ENCODE results near the gene MAN2A1. TPM values are rescaled to one million over a fixed set of nuclear protein-coding genes. Genes with fewer than 3 reads are reported as not detected.

Gene MAN2A1
- total RNA-seq, 2 donors from 2014 or later, result 60.7 to 62.1 TPM

DNA sequence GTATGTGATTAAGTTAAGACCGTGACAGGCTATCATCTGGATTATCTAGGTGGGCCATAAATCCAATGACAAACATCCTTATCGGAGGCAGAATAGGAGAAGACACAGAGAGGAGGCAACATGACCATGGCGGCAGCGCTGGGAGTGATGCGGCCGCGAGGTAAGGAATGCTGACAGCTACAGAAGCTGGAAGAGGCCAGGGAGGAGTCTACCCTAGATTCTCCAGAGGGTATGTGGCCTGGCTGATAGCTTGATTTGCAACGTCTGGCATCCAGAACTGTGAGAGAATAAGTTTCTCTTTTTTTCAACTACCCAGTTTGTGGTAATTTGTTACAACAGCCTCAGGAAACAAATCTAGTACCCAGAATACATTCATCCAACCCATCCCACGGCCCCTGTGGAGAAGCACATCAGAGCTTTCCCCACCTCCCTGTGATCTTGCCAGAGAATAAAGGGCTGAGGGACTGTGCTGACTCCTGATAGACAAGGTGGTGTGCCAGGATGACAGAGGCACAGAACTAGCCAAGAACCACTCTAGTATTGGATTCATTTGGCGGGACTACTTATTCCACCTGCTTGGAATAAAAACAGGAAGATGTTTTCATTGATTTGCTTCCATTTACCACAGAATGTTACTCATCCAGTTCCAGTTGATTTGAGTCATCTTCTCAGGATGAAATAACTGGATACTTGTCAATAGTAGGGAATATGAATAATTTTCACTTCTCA lies 187.4 kb downstream of the MAN2A1 start:
- no peak overlapping the region for H3K27ac Mint-ChIP-seq
- TF ChIP-seq, protein P1, sequence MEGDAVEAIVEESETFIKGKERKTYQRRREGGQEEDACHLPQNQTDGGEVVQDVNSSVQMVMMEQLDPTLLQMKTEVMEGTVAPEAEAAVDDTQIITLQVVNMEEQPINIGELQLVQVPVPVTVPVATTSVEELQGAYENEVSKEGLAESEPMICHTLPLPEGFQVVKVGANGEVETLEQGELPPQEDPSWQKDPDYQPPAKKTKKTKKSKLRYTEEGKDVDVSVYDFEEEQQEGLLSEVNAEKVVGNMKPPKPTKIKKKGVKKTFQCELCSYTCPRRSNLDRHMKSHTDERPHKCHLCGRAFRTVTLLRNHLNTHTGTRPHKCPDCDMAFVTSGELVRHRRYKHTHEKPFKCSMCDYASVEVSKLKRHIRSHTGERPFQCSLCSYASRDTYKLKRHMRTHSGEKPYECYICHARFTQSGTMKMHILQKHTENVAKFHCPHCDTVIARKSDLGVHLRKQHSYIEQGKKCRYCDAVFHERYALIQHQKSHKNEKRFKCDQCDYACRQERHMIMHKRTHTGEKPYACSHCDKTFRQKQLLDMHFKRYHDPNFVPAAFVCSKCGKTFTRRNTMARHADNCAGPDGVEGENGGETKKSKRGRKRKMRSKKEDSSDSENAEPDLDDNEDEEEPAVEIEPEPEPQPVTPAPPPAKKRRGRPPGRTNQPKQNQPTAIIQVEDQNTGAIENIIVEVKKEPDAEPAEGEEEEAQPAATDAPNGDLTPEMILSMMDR (conservative IDR thresholded peaks at IDR 0.05), result no peak
- no peaks in the 10 kb centered on the region for H3K4me1 Mint-ChIP-seq
- H3K27me3 Mint-ChIP-seq (ENCODE audit: insufficient read depth), result peaks cover 15% of the 10 kb centered on the region
- Histone ChIP-seq H3K27me3 (ENCODE audit: control insufficient read depth, insufficient read depth, low read length, poor library complexity, severe bottlenecking) (peaks cover 15% of the 10 kb centered on the region), H3K9me3 (ENCODE audit: control insufficient read depth, low read length) (no peaks in the 10 kb centered on the region), H3K9ac (ENCODE audit: extremely low read depth, low read length, poor library complexity, severe bottlenecking) (no peak overlapping the region), H3K36me3 (ENCODE audit: control insufficient read depth, insufficient read depth, low read length) (no peaks in the 10 kb centered on the region), H3K4me3 (ENCODE audit: low read length) (no peak overlapping the region), H3K4me1 (ENCODE audit: control insufficient read depth, insufficient read depth, low read length) (no peaks in the 10 kb centered on the region), H3K27ac (ENCODE audit: low read depth, low read length) (no peak overlapping the region)
- H3K9me3 Mint-ChIP-seq, result peaks cover 2% of the 10 kb centered on the region
- 91 to 96% methylated on average over 8 to 10 of the region's 10 CpGs for WGBS, 2 experiments (ENCODE audit: insufficient coverage in 1 of 2, insufficient read length in 1 of 2)
- DNase-seq, result peak; percentile 55
- no peak overlapping the region for H3K4me3 Mint-ChIP-seq
- H3K36me3 Mint-ChIP-seq (ENCODE audit: low read depth), result no peaks in the 10 kb centered on the region

DNA sequence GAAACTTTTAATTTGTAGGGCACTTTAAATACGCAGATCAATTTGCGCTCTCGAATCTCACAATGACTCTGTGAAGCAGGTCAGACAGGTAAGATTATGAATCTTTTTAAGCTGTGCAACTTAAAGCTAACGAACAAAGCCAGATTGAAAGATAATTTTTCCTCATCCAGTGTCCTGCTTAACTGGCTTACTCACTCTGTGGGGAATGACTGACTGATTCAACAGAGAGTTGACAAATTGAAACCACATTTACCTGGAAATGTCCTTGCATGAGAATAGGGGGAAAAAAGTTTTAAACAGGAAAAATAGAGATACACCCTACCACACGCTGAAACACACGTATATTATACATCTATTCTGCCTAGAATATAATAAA lies 187.9 kb downstream of the MAN2A1 start:
- Histone ChIP-seq H3K4me3 (ENCODE audit: low read length) (no peak overlapping the region), H3K9me3 (ENCODE audit: control insufficient read depth, low read length) (no peaks in the 10 kb centered on the region), H3K27ac (ENCODE audit: low read depth, low read length) (no peak overlapping the region), H3K4me1 (ENCODE audit: control insufficient read depth, insufficient read depth, low read length) (no peaks in the 10 kb centered on the region), H3K36me3 (ENCODE audit: control insufficient read depth, insufficient read depth, low read length) (no peaks in the 10 kb centered on the region), H3K9ac (ENCODE audit: extremely low read depth, low read length, poor library complexity, severe bottlenecking) (no peak overlapping the region), H3K27me3 (ENCODE audit: control insufficient read depth, insufficient read depth, low read length, poor library complexity, severe bottlenecking) (peaks cover 15% of the 10 kb centered on the region)
- H3K4me3 Mint-ChIP-seq, result no peak overlapping the region
- 97 to 100% methylated on average over 4 of the region's 6 CpGs for WGBS, 2 experiments (ENCODE audit: insufficient coverage in 1 of 2, insufficient read length in 1 of 2)
- no peak overlapping the region for H3K27ac Mint-ChIP-seq
- H3K4me1 Mint-ChIP-seq, result no peaks in the 10 kb centered on the region
- peaks cover 2% of the 10 kb centered on the region for H3K9me3 Mint-ChIP-seq
- no peak for DNase-seq
- H3K27me3 Mint-ChIP-seq (ENCODE audit: insufficient read depth), result peaks cover 15% of the 10 kb centered on the region
- TF ChIP-seq, protein P1 (conservative IDR thresholded peaks at IDR 0.05), result no peak
- H3K36me3 Mint-ChIP-seq (ENCODE audit: low read depth), result no peaks in the 10 kb centered on the region

DNA sequence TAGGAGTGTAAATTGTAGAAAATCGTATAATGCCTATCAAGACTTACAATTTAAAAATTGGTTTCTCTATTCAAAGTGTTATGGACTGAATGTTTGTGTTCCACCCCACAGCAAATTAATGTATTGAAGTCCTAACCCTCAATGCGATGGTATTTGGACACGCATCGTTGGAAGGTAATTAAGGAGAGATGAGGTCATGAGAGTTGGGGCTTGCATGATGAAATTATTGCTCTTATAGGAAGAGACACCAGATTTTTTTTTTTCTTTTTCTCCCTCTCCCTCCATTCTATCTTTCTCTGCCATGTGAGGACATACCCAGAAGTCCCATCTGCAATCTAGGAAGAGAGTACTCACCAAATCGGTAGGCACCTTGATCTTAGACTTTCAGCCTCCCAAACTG lies 189.2 kb downstream of the MAN2A1 start:
- no peak for DNase-seq
- TF ChIP-seq, protein P1 (conservative IDR thresholded peaks at IDR 0.05), result no peak
- no peak overlapping the region for H3K4me3 Mint-ChIP-seq
- Histone ChIP-seq H3K4me1 (ENCODE audit: control insufficient read depth, insufficient read depth, low read length) (no peaks in the 10 kb centered on the region), H3K36me3 (ENCODE audit: control insufficient read depth, insufficient read depth, low read length) (no peaks in the 10 kb centered on the region), H3K27ac (ENCODE audit: low read depth, low read length) (no peak overlapping the region), H3K9ac (ENCODE audit: extremely low read depth, low read length, poor library complexity, severe bottlenecking) (no peak overlapping the region), H3K27me3 (ENCODE audit: control insufficient read depth, insufficient read depth, low read length, poor library complexity, severe bottlenecking) (peaks cover 15% of the 10 kb centered on the region), H3K4me3 (ENCODE audit: low read length) (no peak overlapping the region), H3K9me3 (ENCODE audit: control insufficient read depth, low read length) (no peaks in the 10 kb centered on the region)
- H3K9me3 Mint-ChIP-seq, result peaks cover 2% of the 10 kb centered on the region
- no peaks in the 10 kb centered on the region for H3K36me3 Mint-ChIP-seq (ENCODE audit: low read depth)
- peaks cover 17% of the 10 kb centered on the region for H3K27me3 Mint-ChIP-seq (ENCODE audit: insufficient read depth)
- WGBS, 2 experiments (ENCODE audit: insufficient coverage in 1 of 2, insufficient read length in 1 of 2), result 98 to 100% methylated on average over 1 to 5 of the region's 5 CpGs
- no peak overlapping the region for H3K27ac Mint-ChIP-seq
- H3K4me1 Mint-ChIP-seq, result no peaks in the 10 kb centered on the region
